RWPE1 (cell line): ENCODE results near the gene FITM2.

ENCODE experiments used
- CTCF ChIA-PET: fragments of 350-600 bp; sonication (Branson Sonifier 250); formaldehyde crosslinking; extraction: SDS; loops from one replicate; lab custom pipeline; 2021; lab: Yijun Ruan, JAX
- POLR2A ChIA-PET: fragments of 400-600 bp; formaldehyde crosslinking; extraction: SDS; loops from one replicate; lab custom pipeline; 2020; ENCODE audit warnings: antibody characterized with exemption; ENCODE audit not compliant: low non-redundant PET; lab: Yijun Ruan, JAX
- DNase-seq: peaks from one replicate; pipeline ENCODE4 v3.0.0; 2012; ENCODE audit warnings: low spot score
- H3K27ac ChIP-seq: fragments of 450-650 bp; 2 replicates; pipeline ENCODE4 v1.5.1; 2017
- CTCF ChIP-seq: fragments of 450-650 bp; conservative IDR thresholded peaks from 2 replicates; pipeline ENCODE4 v1.5.1; 2017; ENCODE audit warnings: low read depth, mild to moderate bottlenecking

FITM2 gene

GRCh38 chr20:44345147-44345546, 34.1 kb upstream of the FITM2 start:
- POLR2A ChIA-PET: no interaction called here
- DNase-seq: no peak
- H3K27ac ChIP-seq: no peak overlapping the region
- CTCF ChIA-PET: interaction anchor here (0.6 kb wide), 1 partner anchor 125 kb away, joined by 3 read pairs; no protein-coding TSS in a partner anchor
- no peak for TF ChIP-seq CTCF

- TF ChIP-seq CTCF: no peak
- ChIA-PET CTCF (no interaction called here), POLR2A (no interaction called here)
- no peak for DNase-seq
- H3K27ac ChIP-seq: no peak overlapping the region
Measured at GRCh38 chr20:44344723-44345122, 33.7 kb upstream of the FITM2 start.

- no peak for TF ChIP-seq CTCF
- ChIA-PET CTCF (interaction anchor here (0.7 to 1.0 kb wide), 2 partner anchors 29 to 260 kb away, joined by 4 to 5 read pairs; no protein-coding TSS in a partner anchor), POLR2A (no interaction called here)
- DNase-seq: no peak
- no peak overlapping the region for H3K27ac ChIP-seq
Measured at GRCh38 chr20:44343162-44343675, 32.2 kb upstream of the FITM2 start.

DNA sequence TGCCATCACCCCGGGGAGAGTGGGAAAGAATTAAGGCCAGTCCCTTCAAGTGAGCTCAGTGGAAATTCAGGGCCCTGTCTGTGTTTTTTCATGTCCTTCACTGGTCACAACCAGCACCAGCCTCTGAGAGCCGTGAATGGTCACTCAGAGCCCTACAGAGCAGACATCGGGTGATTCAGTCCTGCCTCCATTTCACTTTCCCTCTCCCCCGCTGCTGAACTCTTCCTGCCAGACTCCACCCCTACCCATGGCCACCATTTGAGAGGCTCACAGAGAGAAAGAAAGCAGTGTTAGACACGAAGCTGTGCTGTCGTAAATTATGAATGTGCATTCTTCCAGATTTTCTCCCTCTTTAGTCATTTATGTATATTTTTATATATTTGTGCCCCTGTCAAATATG, 31.2 kb upstream of the FITM2 start:
- no peak overlapping the region for H3K27ac ChIP-seq
- ChIA-PET CTCF (interaction anchor here (0.7 to 1.3 kb wide), 3 partner anchors 10 to 125 kb away, joined by 3 to 6 read pairs (median 5); no protein-coding TSS in a partner anchor), POLR2A (no interaction called here)
- DNase-seq: no peak
- no peak for TF ChIP-seq CTCF

- no peak for TF ChIP-seq CTCF
- DNase-seq: no peak
- ChIA-PET POLR2A (no interaction called here), CTCF (no interaction called here)
- no peak within 1 kb of the TSS for H3K27ac ChIP-seq
Measured at GRCh38 chr20:44336725-44337380, 25.9 kb upstream of the FITM2 start, which contains the start of gene R3HDML. TSS of gene R3HDML (plus strand) at chr20:44337043. CDS start at chr20:44337158, 115 bp downstream.

GRCh38 chr20:44336086-44336485, 25.1 kb upstream of the FITM2 start:
- no peak overlapping the region for H3K27ac ChIP-seq
- POLR2A ChIA-PET: no interaction called here
- TF ChIP-seq CTCF: no peak
- CTCF ChIA-PET: interaction anchor here (0.6 kb wide), 1 partner anchor 124 kb away, joined by 7 read pairs; no protein-coding TSS in a partner anchor
- no peak for DNase-seq
